ENCODE results near the gene PGBD1.
A peak's percentile ranks its signal among the peaks of the same experiment; 100 is the strongest.

PGBD1 gene

DNA sequence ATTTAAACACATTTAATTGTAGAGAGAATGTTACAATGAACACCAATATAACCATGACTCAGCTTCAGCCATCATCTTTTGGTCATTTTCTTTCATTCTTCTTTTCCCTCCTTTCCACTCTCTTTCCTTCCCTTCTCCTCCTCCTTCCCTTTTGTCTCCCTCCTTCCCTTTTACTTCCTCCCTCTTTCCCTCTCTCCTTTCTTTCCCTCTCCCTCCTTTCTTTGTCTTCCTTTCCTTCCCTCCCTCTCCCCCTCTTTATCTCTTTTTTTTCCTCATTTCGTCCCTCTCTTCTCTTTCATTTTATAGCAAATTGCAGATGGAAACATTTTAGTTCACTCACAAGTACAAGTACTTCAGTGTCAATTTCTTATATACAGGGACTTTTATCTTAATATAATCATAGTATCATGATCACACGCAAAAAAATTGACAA is 70.1 kb downstream of the PGBD1 start:
- DNase-seq (ENCODE audit: low read depth): no peak
- TF ChIP-seq, protein P1, sequence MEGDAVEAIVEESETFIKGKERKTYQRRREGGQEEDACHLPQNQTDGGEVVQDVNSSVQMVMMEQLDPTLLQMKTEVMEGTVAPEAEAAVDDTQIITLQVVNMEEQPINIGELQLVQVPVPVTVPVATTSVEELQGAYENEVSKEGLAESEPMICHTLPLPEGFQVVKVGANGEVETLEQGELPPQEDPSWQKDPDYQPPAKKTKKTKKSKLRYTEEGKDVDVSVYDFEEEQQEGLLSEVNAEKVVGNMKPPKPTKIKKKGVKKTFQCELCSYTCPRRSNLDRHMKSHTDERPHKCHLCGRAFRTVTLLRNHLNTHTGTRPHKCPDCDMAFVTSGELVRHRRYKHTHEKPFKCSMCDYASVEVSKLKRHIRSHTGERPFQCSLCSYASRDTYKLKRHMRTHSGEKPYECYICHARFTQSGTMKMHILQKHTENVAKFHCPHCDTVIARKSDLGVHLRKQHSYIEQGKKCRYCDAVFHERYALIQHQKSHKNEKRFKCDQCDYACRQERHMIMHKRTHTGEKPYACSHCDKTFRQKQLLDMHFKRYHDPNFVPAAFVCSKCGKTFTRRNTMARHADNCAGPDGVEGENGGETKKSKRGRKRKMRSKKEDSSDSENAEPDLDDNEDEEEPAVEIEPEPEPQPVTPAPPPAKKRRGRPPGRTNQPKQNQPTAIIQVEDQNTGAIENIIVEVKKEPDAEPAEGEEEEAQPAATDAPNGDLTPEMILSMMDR (IDR thresholded peaks at IDR 0.05; ENCODE audit: insufficient read depth, low read depth, low read length, missing control alignments): no peak
- H3K4me3 ChIP-seq (ENCODE audit: low read length): peak overlapping the region; percentile 64
